K562 (cell line): ENCODE data around the gene RALGAPA2. TPM values are rescaled to one million over a fixed set of nuclear protein-coding genes. Genes with fewer than 3 reads are reported as not detected.

Experiments
- CHD1 ChIP-seq: fragments of 200-600 bp; sonication (generic); IDR thresholded peaks from one replicate; pipeline ENCODE4 v1.6.1; 2012; ENCODE audit warnings: mild to moderate bottlenecking, moderate library complexity, low read length, inconsistent platforms
- ESRRA ChIP-seq: fragments of 450-650 bp; IDR thresholded peaks from 2 replicates; pipeline ENCODE4 v1.6.1; 2014; ENCODE audit warnings: low read depth, mild to moderate bottlenecking, moderate library complexity, borderline replicate concordance
- GABPB2 ChIP-seq: fragments of 250-450 bp; sonication (Bioruptor Pico); conservative IDR thresholded peaks from 2 replicates; pipeline ENCODE4 v1.5.1; 2021; ENCODE audit warnings: mild to moderate bottlenecking
- MYNN ChIP-seq, 2 experiments: sonication (generic); formaldehyde crosslinking in 1 of 2; IDR thresholded peaks; 2 replicates each; pipeline versions ENCODE4 v1.5.0 to v1.6.1; 2016 to 2020; ENCODE audit warnings: antibody characterized with exemption in 1 of 2, missing genetic modification reagents in 1 of 2
- PYGO2 ChIP-seq: fragments of 450-650 bp; IDR thresholded peaks from 2 replicates; pipeline ENCODE4 v1.6.1; 2016; ENCODE audit warnings: mild to moderate bottlenecking, missing genetic modification characterization, moderate library complexity, missing compliant biosample characterization
- RAD51 ChIP-seq: fragments of 450-650 bp; IDR thresholded peaks from 2 replicates; pipeline ENCODE4 v1.7.1; 2016; ENCODE audit warnings: low read depth, mild to moderate bottlenecking, borderline replicate concordance
- SRF ChIP-seq, 2 experiments: fragments of 250-450, 450-650 bp in 1 of 2; sonication (Bioruptor Pico) in 1 of 2; sonication (generic) in 1 of 2; formaldehyde crosslinking; IDR thresholded peaks; 2 replicates each; pipeline versions ENCODE4 v1.5.0 to v1.5.1; 2020 to 2022; ENCODE audit warnings: mild to moderate bottlenecking in 1 of 2, missing genetic modification reagents in 1 of 2
- SRSF9 ChIP-seq: fragments of 200-400 bp; formaldehyde crosslinking; IDR thresholded peaks from 2 replicates; pipeline ENCODE4 v1.6.1; 2017; ENCODE audit warnings: low read depth, low read length, borderline replicate concordance
- YY1 ChIP-seq, 3 experiments: IDR thresholded peaks; 2 replicates each; pipeline ENCODE4 v1.6.1; 2011; ENCODE audit warnings: low read length in 2 of 3, mild to moderate bottlenecking in 2 of 3, moderate library complexity in 2 of 3, borderline replicate concordance in 1 of 3, control low read depth in 1 of 3, low read depth in 1 of 3; ENCODE audit not compliant: insufficient read depth in 3 of 3, insufficient replicate concordance in 2 of 3, control insufficient read depth in 1 of 3, insufficient read length in 1 of 3; ENCODE audit errors: extremely low read depth in 1 of 3
- ZNF253 ChIP-seq: fragments of 250-450 bp; sonication (Bioruptor Pico); conservative IDR thresholded peaks from 2 replicates; pipeline ENCODE4 v1.6.1; 2021; ENCODE audit warnings: mild to moderate bottlenecking
- ZNF263 ChIP-seq: sonication (generic); formaldehyde crosslinking; IDR thresholded peaks from 2 replicates; pipeline ENCODE4 v1.8.0; 2022; ENCODE audit warnings: mild to moderate bottlenecking, missing genetic modification reagents, borderline replicate concordance
- polyA plus RNA-seq, 8 experiments: library from polyadenylated mRNA; depleted of rRNA in 4 of 8; stranded (reverse) in 5 of 8; unstranded in 3 of 8; fragments of >200 nt; fragmentation: Nextera tagmentation in 2 of 8; fragmentation: Illumina TruSeq in 1 of 8; extraction: Ambion mirVana in 2 of 8; extraction: Trizol in 1 of 8; gene quantifications; 2 replicates each; pipeline versions ENCODE4 v1.2.1 to v1.2.3, GENCODE V29; 2011 to 2014; ENCODE audit warnings: inconsistent platforms in 1 of 8, missing spikeins in 1 of 8
- total RNA-seq, 7 experiments: library from RNA; depleted of rRNA in 6 of 7; stranded (reverse); fragments of >200 nt in 6 of 7; fragmentation: Illumina TruSeq in 2 of 7; extraction: Trizol in 2 of 7; gene quantifications; 2 replicates each; pipeline versions ENCODE4 v1.2.1 to v1.2.3, GENCODE V29; 2011 to 2021; ENCODE audit warnings: low replicate concordance in 1 of 7
- TF ChIP-seq, protein P1 (sequence below): fragments of 250-450 bp; sonication (Bioruptor Pico); IDR thresholded peaks from 2 replicates; pipeline ENCODE4 v1.8.0; 2022; ENCODE audit warnings: moderate library complexity, mild to moderate bottlenecking, inconsistent platforms
- TF ChIP-seq, protein P2 (sequence below): IDR thresholded peaks from 2 replicates; pipeline ENCODE4 v1.6.1; 2011; ENCODE audit not compliant: insufficient read length; ENCODE audit errors: extremely low read depth
- TF ChIP-seq, protein P3 (sequence below): fragments of 250-450 bp; sonication (Bioruptor Pico); IDR thresholded peaks from 2 replicates; pipeline ENCODE4 v1.4.0; 2020
- TF ChIP-seq, protein P4 (sequence below): fragments of 200-400 bp; formaldehyde crosslinking; IDR thresholded peaks from 2 replicates; pipeline ENCODE4 v1.6.1; 2017; ENCODE audit warnings: mild to moderate bottlenecking, low read depth, low read length, moderate library complexity
- TF ChIP-seq, protein P5 (sequence below), 3 experiments: fragments of 200-800 bp in 1 of 3; sonication (Bioruptor generic) in 1 of 3; sonication (generic) in 1 of 3; formaldehyde crosslinking in 1 of 3; IDR thresholded peaks; 2 replicates each; pipeline versions ENCODE4 v1.6.1 to v1.8.0; 2016 to 2022; ENCODE audit warnings: mild to moderate bottlenecking in 2 of 3, missing compliant biosample characterization in 2 of 3, missing genetic modification characterization in 2 of 3, missing genetic modification reagents in 1 of 3

RALGAPA2 gene
- total and polyA plus RNA-seq, 9 of the 15 experiments (the other 6 are each of a cell fraction or from before 2014, with no cell fraction given): 0.35 to 2.7 (median 1.4) TPM

DNA sequence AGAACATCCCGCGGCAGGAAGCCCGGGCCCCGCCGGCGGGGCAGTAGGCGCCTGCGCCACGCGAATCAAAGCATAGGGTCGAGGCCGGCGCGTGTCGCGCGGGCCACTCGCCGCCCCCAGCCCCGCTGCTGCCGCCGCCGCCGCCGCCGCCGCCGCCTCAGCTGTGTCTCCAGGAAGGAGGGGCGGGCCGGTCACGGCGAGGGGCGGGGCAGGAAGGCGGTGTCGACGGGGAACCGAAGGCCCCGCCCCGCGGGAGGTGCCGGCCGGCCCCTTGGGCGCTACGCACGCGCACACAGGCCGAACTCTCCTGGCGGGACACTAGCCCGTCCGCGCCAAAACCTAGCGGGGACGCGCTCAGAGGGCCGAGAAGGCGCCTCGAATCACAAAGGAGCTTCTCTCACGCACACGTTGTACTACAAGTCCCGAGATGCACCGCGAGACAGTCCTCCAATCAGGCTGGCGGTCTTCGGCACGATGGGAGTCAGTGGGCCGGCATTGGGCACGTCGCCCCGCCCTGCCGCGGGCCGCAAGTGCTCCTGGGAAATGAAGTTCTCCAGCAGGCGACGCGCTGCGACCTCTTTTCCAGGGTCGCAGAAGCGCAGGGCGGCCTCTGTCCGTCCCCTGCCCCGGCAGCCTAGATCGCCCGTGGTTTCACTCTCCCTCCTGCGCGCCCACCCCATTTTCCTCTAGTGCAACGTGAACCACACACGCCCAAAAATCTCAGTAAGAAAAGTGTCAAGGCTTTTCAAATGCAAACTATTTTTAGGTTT is at the start of gene RALGAPA2 (continued):
- TF ChIP-seq, protein P1, sequence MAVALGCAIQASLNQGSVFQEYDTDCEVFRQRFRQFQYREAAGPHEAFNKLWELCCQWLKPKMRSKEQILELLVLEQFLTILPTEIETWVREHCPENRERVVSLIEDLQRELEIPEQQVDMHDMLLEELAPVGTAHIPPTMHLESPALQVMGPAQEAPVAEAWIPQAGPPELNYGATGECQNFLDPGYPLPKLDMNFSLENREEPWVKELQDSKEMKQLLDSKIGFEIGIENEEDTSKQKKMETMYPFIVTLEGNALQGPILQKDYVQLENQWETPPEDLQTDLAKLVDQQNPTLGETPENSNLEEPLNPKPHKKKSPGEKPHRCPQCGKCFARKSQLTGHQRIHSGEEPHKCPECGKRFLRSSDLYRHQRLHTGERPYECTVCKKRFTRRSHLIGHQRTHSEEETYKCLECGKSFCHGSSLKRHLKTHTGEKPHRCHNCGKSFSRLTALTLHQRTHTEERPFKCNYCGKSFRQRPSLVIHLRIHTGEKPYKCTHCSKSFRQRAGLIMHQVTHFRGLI (CRISPR knock-in tag): no peak
- TF ChIP-seq, protein P2, sequence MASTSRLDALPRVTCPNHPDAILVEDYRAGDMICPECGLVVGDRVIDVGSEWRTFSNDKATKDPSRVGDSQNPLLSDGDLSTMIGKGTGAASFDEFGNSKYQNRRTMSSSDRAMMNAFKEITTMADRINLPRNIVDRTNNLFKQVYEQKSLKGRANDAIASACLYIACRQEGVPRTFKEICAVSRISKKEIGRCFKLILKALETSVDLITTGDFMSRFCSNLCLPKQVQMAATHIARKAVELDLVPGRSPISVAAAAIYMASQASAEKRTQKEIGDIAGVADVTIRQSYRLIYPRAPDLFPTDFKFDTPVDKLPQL: no peak
- no peak for TF ChIP-seq CHD1
- TF ChIP-seq RAD51: peak; percentile 21; the same call in 1 of the 2 replicates
- TF ChIP-seq ZNF253 (CRISPR knock-in tag): no peak
- TF ChIP-seq, protein P3, sequence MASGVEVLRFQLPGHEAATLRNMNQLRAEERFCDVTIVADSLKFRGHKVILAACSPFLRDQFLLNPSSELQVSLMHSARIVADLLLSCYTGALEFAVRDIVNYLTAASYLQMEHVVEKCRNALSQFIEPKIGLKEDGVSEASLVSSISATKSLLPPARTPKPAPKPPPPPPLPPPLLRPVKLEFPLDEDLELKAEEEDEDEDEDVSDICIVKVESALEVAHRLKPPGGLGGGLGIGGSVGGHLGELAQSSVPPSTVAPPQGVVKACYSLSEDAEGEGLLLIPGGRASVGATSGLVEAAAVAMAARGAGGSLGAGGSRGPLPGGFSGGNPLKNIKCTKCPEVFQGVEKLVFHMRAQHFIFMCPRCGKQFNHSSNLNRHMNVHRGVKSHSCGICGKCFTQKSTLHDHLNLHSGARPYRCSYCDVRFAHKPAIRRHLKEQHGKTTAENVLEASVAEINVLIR (CRISPR knock-in tag): no peak
- TF ChIP-seq PYGO2 (tag): no peak
- TF ChIP-seq GABPB2 (CRISPR knock-in tag): no peak
- TF ChIP-seq YY1 (IDR thresholded peaks at IDR 0.05; ENCODE audit: borderline replicate concordance in 1 of 3, control insufficient read depth in 1 of 3, extremely low read depth in 1 of 3, insufficient read depth in 3 of 3, insufficient read length in 1 of 3, insufficient replicate concordance in 2 of 3, low read depth in 1 of 3, low read length in 2 of 3): peak in 2 of 3 experiments; percentile 28 to 53
- TF ChIP-seq, protein P4, sequence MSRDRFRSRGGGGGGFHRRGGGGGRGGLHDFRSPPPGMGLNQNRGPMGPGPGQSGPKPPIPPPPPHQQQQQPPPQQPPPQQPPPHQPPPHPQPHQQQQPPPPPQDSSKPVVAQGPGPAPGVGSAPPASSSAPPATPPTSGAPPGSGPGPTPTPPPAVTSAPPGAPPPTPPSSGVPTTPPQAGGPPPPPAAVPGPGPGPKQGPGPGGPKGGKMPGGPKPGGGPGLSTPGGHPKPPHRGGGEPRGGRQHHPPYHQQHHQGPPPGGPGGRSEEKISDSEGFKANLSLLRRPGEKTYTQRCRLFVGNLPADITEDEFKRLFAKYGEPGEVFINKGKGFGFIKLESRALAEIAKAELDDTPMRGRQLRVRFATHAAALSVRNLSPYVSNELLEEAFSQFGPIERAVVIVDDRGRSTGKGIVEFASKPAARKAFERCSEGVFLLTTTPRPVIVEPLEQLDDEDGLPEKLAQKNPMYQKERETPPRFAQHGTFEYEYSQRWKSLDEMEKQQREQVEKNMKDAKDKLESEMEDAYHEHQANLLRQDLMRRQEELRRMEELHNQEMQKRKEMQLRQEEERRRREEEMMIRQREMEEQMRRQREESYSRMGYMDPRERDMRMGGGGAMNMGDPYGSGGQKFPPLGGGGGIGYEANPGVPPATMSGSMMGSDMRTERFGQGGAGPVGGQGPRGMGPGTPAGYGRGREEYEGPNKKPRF: no peak
- TF ChIP-seq SRSF9: no peak
- no peak for TF ChIP-seq SRF (CRISPR knock-in tag; IDR thresholded peaks at IDR 0.05)
- no peak for TF ChIP-seq MYNN (IDR thresholded peaks at IDR 0.05)
- no peak for TF ChIP-seq MYNN (CRISPR knock-in tag; IDR thresholded peaks at IDR 0.05)
- no peak for TF ChIP-seq ESRRA
- TF ChIP-seq, protein P5, sequence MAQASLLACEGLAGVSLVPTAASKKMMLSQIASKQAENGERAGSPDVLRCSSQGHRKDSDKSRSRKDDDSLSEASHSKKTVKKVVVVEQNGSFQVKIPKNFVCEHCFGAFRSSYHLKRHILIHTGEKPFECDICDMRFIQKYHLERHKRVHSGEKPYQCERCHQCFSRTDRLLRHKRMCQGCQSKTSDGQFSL (CRISPR knock-in tag; IDR thresholded peaks at IDR 0.05): no peak
- TF ChIP-seq, protein P5 (tag; IDR thresholded peaks at IDR 0.05): no peak
- no peak for TF ChIP-seq ZNF263 (CRISPR knock-in tag)
